Transverse colon (tissue), 4 donors: ENCODE results near the gene TBK1. TPM values are rescaled to one million over a fixed set of nuclear protein-coding genes. Genes with fewer than 3 reads are reported as not detected.

Experiments
- DNase-seq: peaks from one replicate; pipeline ENCODE4 v3.0.0-alpha.2; 2019
- H3K27ac ChIP-seq, 4 donors: fragments of 200-600 bp; sonication (generic); 2 replicates each; pipeline ENCODE4 v1.5.1; 2016 to 2018; ENCODE audit warnings: inconsistent platforms in 4 of 4
- H3K27me3 ChIP-seq: fragments of 200-600 bp; sonication (generic); 2 replicates; pipeline ENCODE4 v1.5.1; 2017; ENCODE audit warnings: inconsistent platforms
- H3K36me3 ChIP-seq, 4 donors: fragments of 200-600 bp; sonication (generic); 2 replicates each; pipeline ENCODE4 v1.5.1; 2017 to 2019; ENCODE audit warnings: inconsistent platforms in 4 of 4
- H3K4me1 ChIP-seq, 4 donors: fragments of 200-600 bp; sonication (generic); 2 replicates each; pipeline ENCODE4 v1.5.1; 2017 to 2020; ENCODE audit warnings: inconsistent platforms in 4 of 4
- H3K4me3 ChIP-seq, 4 donors: fragments of 200-600 bp; sonication (generic); 1 replicate in 1 of 4; 2 replicates in 3 of 4; pipeline versions ENCODE4 v1.5.1 to v1.6.1; 2017 to 2019; ENCODE audit warnings: inconsistent platforms in 4 of 4
- H3K9me3 ChIP-seq, 2 donors: fragments of 200-600 bp; sonication (generic); 2 replicates each; pipeline ENCODE4 v1.5.1; 2017 to 2019; ENCODE audit warnings: inconsistent platforms in 2 of 2
- CTCF ChIP-seq, 5 experiments: fragments of 200-600 bp in 3 of 5; fragments of 450-650 bp in 2 of 5; sonication (generic) in 3 of 5; IDR thresholded peaks; 1 replicate in 2 of 5; 2 replicates in 3 of 5; pipeline ENCODE4 v1.5.1; 2016 to 2017; ENCODE audit warnings: antibody characterized with exemption in 5 of 5, inconsistent platforms in 3 of 5, mild to moderate bottlenecking in 2 of 5, moderate library complexity in 1 of 5
- EP300 ChIP-seq: sonication (generic); formaldehyde crosslinking; IDR thresholded peaks from one replicate; pipeline ENCODE4 v1.6.1; 2017; ENCODE audit warnings: antibody characterized with exemption, low read depth
- POLR2A ChIP-seq: fragments of 450-650 bp; IDR thresholded peaks from one replicate; pipeline ENCODE4 v1.6.1; 2016; ENCODE audit warnings: antibody characterized with exemption, mild to moderate bottlenecking, moderate library complexity
- POLR2AphosphoS5 ChIP-seq, 3 donors: sonication (generic); formaldehyde crosslinking; IDR thresholded peaks; one replicate each; pipeline ENCODE4 v1.6.1; 2016; ENCODE audit warnings: antibody characterized with exemption in 3 of 3
- WGBS, 2 donors: methylation state at CpG; one replicate each; pipeline ENCODE4 v1.1.5; 2018; ENCODE audit warnings: low coverage in 1 of 2; 5-methylcytosine and 5-hydroxymethylcytosine counted together
- in situ Hi-C, 4 donors: fragments of 200-750 bp; cut with MboI; loops; one replicate each; pipeline versions ENCODE4 v1.15.0 to v1.15.1; 2017; ENCODE audit warnings: low sequenced_read_pairs in 3 of 4, low pct_ligation_motif_present in 1 of 4, low pct_unique_long_range_greater_than_20kb in 1 of 4
- intact Hi-C: fragments of 100-400 bp; cut with DNase I; formaldehyde crosslinking; loops from one replicate; pipeline ENCODE4 v1.15.1; 2023; ENCODE audit warnings: low total_unique reads
- total RNA-seq, 4 donors: library from RNA; depleted of rRNA; stranded (reverse); fragments of >200 nt; gene quantifications; one replicate each; pipeline ENCODE4 v1.1.0, GENCODE V29; 2016

Gene TBK1
- total RNA-seq, 4 donors from 2014 or later, result 6.4 to 25.9 (median 17.1) TPM

- DNase-seq, result no peak
- intact Hi-C loops, result no loop called here
- Histone ChIP-seq H3K9me3 (no peaks in the 10 kb centered on the region), H3K27ac (no peak overlapping the region), H3K36me3 (peaks cover 0 to 75% (median 37%) of the 10 kb centered on the region in 4 donors), H3K27me3 (no peaks in the 10 kb centered on the region), H3K4me3 (no peak overlapping the region), H3K4me1 (no peaks in the 10 kb centered on the region)
- WGBS, 2 donors, result 93% methylated on average over 5 of the region's 5 CpGs; no CpG with 5 or more reads in 1 of the 2 donors
- TF ChIP-seq EP300 (no peak), CTCF (IDR thresholded peaks at IDR 0.05) (no peak)
- in situ Hi-C loops, result loop anchor here in 1 of 4 donors (25.0 kb wide), 1 partner anchor 278 kb away; no protein-coding TSS in a partner anchor
Observed at GRCh38 chr12:64433915-64434314, 18.0 kb upstream of the TBK1 start.

GRCh38 chr12:64440100-64440499 is 11.8 kb upstream of the TBK1 start:
- no peaks in the 10 kb centered on the region for H3K4me1 ChIP-seq
- H3K27ac ChIP-seq, result no peak overlapping the region
- no peak for TF ChIP-seq POLR2AphosphoS5 (IDR thresholded peaks at IDR 0.05)
- TF ChIP-seq EP300, result no peak
- TF ChIP-seq CTCF (IDR thresholded peaks at IDR 0.05), result no peak
- no peak for TF ChIP-seq POLR2A
- in situ Hi-C loops, result loop anchor here in 1 of 4 donors (25.0 kb wide), 1 partner anchor 272 kb away; no protein-coding TSS in a partner anchor
- no peaks in the 10 kb centered on the region for H3K9me3 ChIP-seq
- DNase-seq, result no peak
- intact Hi-C loops, result loop anchor here (5.0 kb wide), 1 partner anchor 257 kb away; no protein-coding TSS in a partner anchor
- no peak overlapping the region for H3K4me3 ChIP-seq
- H3K36me3 ChIP-seq, result peaks cover 0 to 65% (median 26%) of the 10 kb centered on the region in 4 donors
- H3K27me3 ChIP-seq, result no peaks in the 10 kb centered on the region
- WGBS, 2 donors, result 97 to 100% methylated on average over 1 of the region's 1 CpG

GRCh38 chr12:64445490-64445889 is 6.4 kb upstream of the TBK1 start:
- TF ChIP-seq CTCF (IDR thresholded peaks at IDR 0.05), result no peak
- TF ChIP-seq POLR2AphosphoS5 (IDR thresholded peaks at IDR 0.05), result no peak
- TF ChIP-seq EP300, result no peak
- no peak for TF ChIP-seq POLR2A

GRCh38 chr12:64446295-64446694 is 5.6 kb upstream of the TBK1 start:
- no peaks in the 10 kb centered on the region for H3K9me3 ChIP-seq
- intact Hi-C loops, result no loop called here
- no peak for DNase-seq
- no peak overlapping the region for H3K27ac ChIP-seq
- 67 to 74% methylated on average over 1 of the region's 1 CpG for WGBS, 2 donors
- H3K36me3 ChIP-seq, result peaks cover 0 to 27% (median 6%) of the 10 kb centered on the region in 4 donors
- peaks cover 2 to 7% (median 3%) of the 10 kb centered on the region in 4 donors for H3K4me1 ChIP-seq
- TF ChIP-seq CTCF (IDR thresholded peaks at IDR 0.05), result no peak
- TF ChIP-seq POLR2AphosphoS5 (IDR thresholded peaks at IDR 0.05), result no peak
- no peak for TF ChIP-seq POLR2A
- no peak for TF ChIP-seq EP300
- in situ Hi-C loops, result loop anchor here in 1 of 4 donors (25.0 kb wide), 1 partner anchor 266 kb away; no protein-coding TSS in a partner anchor
- H3K4me3 ChIP-seq, result no peak overlapping the region
- no peaks in the 10 kb centered on the region for H3K27me3 ChIP-seq

More at GRCh38 chr12:64445490-64445889, 6.4 kb upstream of the TBK1 start:
- Histone ChIP-seq H3K36me3 (peaks cover 0 to 35% (median 6%) of the 10 kb centered on the region in 4 donors), H3K4me3 (no peak overlapping the region), H3K4me1 (no peaks in the 10 kb centered on the region), H3K27ac (no peak overlapping the region), H3K27me3 (no peaks in the 10 kb centered on the region), H3K9me3 (no peaks in the 10 kb centered on the region)
- no peak for DNase-seq
- 82 to 90% methylated on average over 2 of the region's 2 CpGs for WGBS, 2 donors
- intact Hi-C loops (no loop called here), in situ Hi-C loops (loop anchor here in 1 of 4 donors (25.0 kb wide), 1 partner anchor 267 kb away; no protein-coding TSS in a partner anchor)
